ENCODE measurements around the gene EPB41L2. TPM values are rescaled to one million over a fixed set of nuclear protein-coding genes. Genes with fewer than 3 reads are reported as not detected.

The EPB41L2 gene
- total RNA-seq, result 10 to 100 TPM; 41.9 to 47.2 TPM

GRCh38 chr6:131063028-131063763 lies at the start of gene EPB41L2:
Gene EPB41L2 (minus strand): TSS chr6:131063245. CDS start chr6:130956485, 106,760 bp downstream.
- H3K4me1 ChIP-seq, result no peaks in the 10 kb centered on the region
- H3K4me3 ChIP-seq, result peak within 1 kb of the TSS; percentile 81 to 98
- peak within 1 kb of the TSS; percentile 83 to 86 for H3K27ac ChIP-seq
- peak in 1 of 2 donors; percentile 8 for TF ChIP-seq CTCF (IDR thresholded peaks at IDR 0.05)
- H3K27me3 ChIP-seq, result no peaks in the 10 kb centered on the region
- DNase-seq (ENCODE audit: low spot score), result peak; percentile 84
- H3K36me3 ChIP-seq, result no peaks in the 10 kb centered on the region
- no peaks in the 10 kb centered on the region for H3K9me3 ChIP-seq

- H3K36me3 ChIP-seq, result no peaks in the 10 kb centered on the region
- DNase-seq (ENCODE audit: low spot score), result no peak
- H3K27ac ChIP-seq, result no peak overlapping the region
- H3K27me3 ChIP-seq, result no peaks in the 10 kb centered on the region
- no peak for TF ChIP-seq CTCF (IDR thresholded peaks at IDR 0.05)
- H3K4me1 ChIP-seq, result no peaks in the 10 kb centered on the region
- no peaks in the 10 kb centered on the region for H3K9me3 ChIP-seq
- no peak overlapping the region for H3K4me3 ChIP-seq
Observed at GRCh38 chr6:131112249-131112648, 49.2 kb upstream of the EPB41L2 start.

GRCh38 chr6:131107151-131107550 lies 44.1 kb upstream of the EPB41L2 start:
- no peak for TF ChIP-seq CTCF (IDR thresholded peaks at IDR 0.05)

GRCh38 chr6:131103901-131104300 lies 40.9 kb upstream of the EPB41L2 start:
- no peak overlapping the region for H3K27ac ChIP-seq
- no peaks in the 10 kb centered on the region for H3K9me3 ChIP-seq
- no peaks in the 10 kb centered on the region for H3K36me3 ChIP-seq
- no peak for TF ChIP-seq CTCF (IDR thresholded peaks at IDR 0.05)
- no peak overlapping the region for H3K4me3 ChIP-seq
- no peak for DNase-seq (ENCODE audit: low spot score)
- no peaks in the 10 kb centered on the region for H3K27me3 ChIP-seq
- H3K4me1 ChIP-seq, result no peaks in the 10 kb centered on the region

More at GRCh38 chr6:131107151-131107550, 44.1 kb upstream of the EPB41L2 start:
- DNase-seq (ENCODE audit: low spot score), result no peak
- Histone ChIP-seq H3K27ac (no peak overlapping the region), H3K9me3 (no peaks in the 10 kb centered on the region), H3K36me3 (no peaks in the 10 kb centered on the region), H3K27me3 (no peaks in the 10 kb centered on the region), H3K4me1 (no peaks in the 10 kb centered on the region), H3K4me3 (no peak overlapping the region)

- no peak for DNase-seq (ENCODE audit: low spot score)
- Histone ChIP-seq H3K27ac (no peak overlapping the region), H3K36me3 (no peaks in the 10 kb centered on the region), H3K4me3 (no peak overlapping the region), H3K9me3 (no peaks in the 10 kb centered on the region), H3K27me3 (no peaks in the 10 kb centered on the region), H3K4me1 (no peaks in the 10 kb centered on the region)
- TF ChIP-seq CTCF (IDR thresholded peaks at IDR 0.05), result no peak
Observed at GRCh38 chr6:131103296-131103695, 40.3 kb upstream of the EPB41L2 start.

All from right atrium auricular region (tissue), 2 donors.